Activated T-cell treated with anti-CD3 and anti-CD28 coated beads for 4 hours (primary cell): ENCODE results near the gene MACROD2.
"Not testable (repeated sequence)": the region's sequence is repeated elsewhere in the genome, so short reads cannot be mapped to it uniquely, and the experiment has no call there.

Source experiments
- DNase-seq: peaks from one replicate; pipeline ENCODE4 v3.0.0-alpha.2; 2020

Gene MACROD2

DNA sequence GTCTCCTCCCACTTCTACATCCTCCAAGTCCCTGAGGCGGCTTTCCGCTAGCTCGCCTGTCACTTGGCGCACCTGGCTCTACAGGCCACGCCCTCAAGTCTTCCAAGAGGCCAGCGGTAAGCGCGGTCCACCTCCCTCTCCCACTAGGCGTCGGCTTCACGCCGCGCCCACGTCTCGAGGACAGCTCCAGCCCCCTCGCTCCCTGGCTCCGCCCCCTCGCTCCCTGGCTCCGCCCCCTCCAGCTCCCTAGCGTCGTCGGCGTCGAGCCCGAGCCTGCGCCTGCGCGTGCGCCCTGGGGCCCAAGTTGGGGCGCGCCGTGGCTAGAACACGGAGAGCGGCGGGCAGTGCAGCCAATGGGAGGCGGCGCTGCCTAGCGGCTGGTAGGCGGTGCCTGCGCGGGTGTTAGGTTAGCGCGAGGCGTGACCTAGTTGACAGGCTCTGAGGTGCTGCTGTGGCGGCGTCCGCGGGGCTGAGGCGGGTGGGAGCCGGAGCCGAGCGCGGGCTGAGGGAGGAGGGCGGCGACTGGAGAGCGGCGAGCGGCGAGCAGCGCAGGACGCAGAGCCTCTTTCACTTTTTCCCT is at the start of gene MACROD2:
TSS of gene MACROD2 (plus strand) at position 431 of the 580 bp plus-strand sequence.
- DNase-seq, result peak; percentile 11

DNA sequence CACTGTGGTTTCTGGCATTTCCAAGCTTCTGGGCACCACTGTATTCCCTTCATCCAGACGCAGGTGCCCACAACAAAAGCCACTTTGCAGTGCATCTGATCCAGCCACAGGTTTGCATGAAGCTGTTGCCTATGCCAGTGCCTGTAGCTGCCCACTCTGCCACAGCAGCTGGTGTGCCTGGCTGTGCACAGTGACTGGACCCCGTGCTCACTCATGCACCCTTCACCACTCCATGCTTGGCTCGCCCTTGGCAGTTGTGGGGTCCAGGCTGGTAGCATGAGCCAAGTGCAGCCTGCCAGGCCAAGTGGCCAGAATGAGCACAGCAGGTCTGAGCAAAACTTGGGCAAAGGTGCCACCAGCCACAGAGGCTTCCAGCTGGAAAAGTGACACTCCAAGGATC is 47.6 kb upstream of the MACROD2 start:
- DNase-seq, result no peak

DNA sequence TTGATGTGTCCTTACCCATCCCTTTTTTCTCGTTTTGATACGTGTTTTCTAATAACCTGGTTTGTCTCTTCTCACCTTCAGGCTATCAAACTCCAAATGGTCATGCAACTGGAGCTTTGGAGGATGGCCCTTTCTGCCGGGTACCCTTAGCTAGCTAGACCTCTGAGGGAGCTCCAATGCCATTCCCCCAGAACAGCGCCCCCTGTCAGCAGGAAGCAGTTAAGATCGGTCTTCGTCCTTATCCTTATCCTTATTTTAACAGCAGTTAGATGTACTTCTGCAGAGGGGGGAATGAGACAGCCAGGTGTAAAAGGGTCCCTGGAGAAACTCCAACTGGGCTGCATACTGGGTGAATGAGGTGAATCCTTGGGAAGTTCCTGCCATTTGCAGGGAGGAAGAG is 42.1 kb upstream of the MACROD2 start:
- no peak for DNase-seq

DNA sequence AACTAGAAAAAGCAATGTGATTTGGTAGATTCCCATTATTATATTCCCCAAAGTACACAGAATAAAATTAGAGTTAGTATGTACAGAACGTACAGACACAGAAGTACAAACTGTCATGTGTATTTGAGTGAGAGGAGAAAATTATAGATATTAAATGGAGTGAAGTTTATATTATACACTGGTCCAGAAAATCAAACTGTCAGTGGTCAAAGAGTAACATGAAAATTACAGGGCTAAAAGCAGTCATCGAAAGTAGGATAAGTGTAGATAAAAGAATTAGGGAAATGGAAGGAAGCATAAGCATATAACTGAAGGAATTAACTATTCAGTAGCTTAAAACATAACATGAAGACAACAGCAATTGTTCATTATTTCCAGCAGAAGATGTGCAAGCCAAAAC is 35.2 kb upstream of the MACROD2 start:
- DNase-seq, result no peak

DNA sequence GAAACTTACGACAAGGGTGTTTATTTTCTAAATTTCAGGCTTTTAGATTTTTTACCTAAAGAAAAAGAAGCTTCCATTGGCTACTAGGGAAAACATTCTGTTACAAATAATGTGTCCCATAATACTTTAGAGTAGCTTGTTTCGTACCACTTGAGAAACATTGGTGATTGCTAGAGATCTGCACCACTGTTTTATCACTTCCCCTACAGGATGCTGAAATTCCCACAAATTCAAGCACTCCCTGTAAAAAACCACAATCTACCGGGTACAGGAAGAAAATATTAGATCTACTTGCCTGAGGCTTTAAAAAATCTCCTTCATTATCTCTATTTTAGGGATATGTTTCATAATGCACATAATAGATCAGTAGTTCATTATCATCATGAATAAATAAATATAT is 34.8 kb upstream of the MACROD2 start:
- DNase-seq, result no peak

DNA sequence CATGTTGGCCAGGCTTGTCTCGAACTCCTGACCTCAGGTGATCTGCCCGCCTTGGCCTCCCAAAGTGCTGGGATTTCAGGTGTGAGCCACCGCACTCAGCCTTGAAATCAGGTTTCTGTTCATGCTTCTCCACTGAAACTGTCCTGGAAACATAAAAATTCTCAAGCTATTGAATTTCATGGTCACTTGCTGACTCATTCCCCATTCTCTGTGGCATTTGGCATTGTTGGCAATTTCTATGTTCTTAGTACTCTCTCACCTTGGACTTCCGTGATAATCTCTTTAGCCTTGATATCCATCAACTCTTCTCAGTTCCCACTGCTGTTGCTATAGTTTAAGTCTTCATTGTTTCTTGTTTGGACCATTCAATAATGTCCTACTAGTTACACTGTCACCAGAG is 11.1 kb upstream of the MACROD2 start:
- DNase-seq, result no peak

DNA sequence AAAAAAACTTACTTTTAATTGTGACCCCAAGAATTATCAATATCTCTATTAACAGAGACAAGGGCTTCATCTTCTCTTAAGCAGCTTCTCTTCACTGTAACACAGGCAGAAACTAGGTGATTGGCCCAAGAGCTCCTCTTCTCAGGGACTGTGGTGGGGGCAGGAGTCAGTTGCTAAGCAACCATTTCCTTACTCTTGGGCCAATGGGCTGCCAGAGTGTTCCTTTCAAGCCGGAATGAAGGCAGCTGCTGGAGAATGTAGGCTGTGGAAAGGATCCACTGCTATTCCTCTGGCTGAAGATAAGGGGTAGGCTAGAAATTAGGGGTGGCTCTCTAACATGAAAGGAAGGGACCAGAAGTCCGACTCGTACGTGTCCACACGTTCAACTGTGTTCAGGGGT is 4.9 kb upstream of the MACROD2 start, which contains the start of gene SEL1L2:
TSS of gene SEL1L2 (minus strand) at position 150 of the 400 bp plus-strand sequence. CDS start at position 70, 80 bp downstream.
- DNase-seq, result no peak

DNA sequence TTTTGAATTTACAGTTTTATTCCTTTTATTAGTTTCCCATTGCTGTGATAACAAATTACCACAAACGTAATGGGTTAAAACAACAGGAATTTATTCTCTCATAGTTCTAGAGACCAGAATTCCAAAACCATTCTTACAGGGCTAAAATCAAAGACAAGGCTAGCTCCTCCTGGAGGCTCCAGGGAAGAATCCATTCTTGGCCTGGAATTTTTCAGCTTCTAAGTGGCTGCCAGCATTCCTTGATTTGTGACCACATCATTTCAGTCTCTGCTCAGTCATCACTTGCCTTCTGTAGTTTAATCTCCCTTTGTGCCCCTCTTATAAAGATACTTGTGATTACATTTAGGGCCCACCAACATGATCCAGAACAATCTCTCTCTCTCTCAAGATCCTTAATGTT is 4.0 kb upstream of the MACROD2 start:
- no peak for DNase-seq

DNA sequence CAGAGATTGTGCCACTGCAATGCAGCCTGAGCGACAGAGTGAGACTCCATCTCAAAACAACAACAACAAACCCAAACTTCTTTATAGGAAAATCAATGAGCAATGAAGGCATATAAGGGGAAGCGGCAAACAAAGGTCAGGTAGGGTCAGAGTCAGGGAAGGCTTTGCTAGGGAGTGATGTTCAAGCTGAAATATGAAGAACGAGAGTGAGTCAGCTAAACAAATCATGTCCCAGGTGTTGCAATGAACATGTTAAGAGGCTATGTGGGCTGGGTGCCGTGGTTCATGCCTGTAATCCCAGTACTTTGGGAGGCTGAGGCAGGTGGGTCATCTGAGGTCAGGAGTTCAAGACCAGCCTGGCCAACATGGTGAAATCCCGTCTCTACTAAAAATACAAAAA is 3.4 kb upstream of the MACROD2 start:
- not testable (repeated sequence) for DNase-seq

DNA sequence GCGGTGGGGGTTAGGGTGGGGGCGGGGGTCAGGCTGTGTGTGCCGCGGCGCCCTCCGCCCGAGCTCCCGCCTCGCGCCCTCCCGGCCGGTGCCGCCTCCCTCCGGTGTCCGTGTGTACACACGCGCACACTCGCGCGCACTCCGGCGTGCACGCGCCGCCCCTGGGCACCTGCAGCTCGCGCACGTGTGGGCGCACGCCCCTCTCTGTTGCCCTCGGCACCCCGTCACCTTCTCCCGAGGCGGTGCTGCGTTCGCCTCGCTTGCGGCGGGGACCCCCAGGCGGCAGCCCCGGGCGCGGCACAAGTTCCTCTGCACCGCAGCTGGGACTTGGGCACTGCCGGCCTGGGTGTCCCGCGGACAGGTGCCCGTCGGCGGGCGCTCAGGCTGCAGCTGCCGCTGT is 525 bp downstream of the MACROD2 start:
- no peak for DNase-seq

DNA sequence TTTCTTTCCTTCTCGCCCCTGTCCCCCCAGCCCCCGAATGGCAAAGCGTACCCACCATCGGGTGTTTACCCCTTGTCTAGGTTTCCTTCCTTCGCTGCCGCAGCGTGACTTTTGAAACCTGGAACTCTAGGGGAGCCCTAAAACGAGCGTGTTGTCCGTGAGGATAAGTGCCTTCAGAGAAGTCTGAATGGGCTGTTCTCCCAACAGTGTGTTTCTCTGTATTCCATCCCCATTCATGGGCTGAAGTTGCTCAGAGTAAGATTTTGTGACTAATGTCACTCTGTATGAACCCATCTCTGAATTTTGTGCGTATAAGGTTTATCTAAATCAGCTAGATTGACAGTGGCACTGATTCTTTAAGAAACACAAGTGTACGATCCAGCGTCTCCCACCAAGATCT is 949 bp downstream of the MACROD2 start:
- no peak for DNase-seq

DNA sequence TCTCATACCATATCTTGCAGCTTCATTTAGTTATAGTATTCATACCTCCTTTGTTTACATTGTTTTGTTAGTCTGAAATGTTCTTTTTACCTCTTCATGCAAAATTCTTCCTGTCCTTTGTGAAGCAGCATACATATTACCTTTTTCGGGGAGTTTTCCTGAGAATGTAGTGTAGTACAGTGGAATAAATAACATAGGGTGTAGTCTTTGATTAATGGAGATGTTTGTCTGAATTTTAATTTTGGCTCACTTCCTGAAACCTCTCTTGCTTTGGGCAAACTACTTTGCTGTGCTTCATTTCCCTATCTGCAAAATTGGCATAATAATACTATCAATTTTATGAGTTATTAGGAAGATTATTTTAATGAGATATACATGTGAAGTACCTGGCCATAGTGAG is 5.6 kb downstream of the MACROD2 start:
- no peak for DNase-seq

DNA sequence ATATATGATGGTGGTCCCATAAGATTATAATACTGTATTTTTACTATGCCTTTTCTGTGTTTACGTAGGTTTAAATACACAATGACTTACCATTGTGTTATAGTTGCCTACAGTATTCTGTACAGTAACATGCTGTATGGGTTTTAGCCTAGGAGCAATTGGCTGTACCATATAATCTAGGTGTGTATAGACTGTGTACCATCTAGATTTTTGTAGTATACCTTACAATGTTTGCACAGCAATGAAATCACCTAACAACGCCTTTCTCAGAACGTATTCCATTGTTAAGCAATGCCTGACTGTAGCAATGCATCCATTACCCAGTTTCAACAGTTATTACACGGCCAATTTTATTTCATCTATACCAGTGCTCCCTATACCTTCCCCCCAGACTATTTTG is 10.7 kb downstream of the MACROD2 start:
- no peak for DNase-seq

DNA sequence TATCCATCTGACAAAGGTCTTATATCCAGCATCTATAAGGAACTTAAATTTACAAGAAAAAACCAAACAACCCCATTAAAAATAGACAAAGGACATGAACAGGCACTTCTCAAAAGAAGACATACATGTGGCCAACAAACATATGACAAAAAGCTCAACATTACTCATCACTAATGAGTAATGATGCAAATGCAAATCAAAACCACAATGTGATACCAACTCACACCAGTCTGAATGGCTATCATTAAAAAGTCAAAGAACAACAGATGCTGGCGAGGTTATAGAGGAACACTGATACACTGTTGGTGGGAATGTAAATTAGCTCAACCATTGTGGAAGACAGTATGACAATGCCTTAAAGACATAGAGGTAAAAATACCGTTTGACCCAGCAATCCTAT is 13.9 kb downstream of the MACROD2 start:
- DNase-seq, result no peak

DNA sequence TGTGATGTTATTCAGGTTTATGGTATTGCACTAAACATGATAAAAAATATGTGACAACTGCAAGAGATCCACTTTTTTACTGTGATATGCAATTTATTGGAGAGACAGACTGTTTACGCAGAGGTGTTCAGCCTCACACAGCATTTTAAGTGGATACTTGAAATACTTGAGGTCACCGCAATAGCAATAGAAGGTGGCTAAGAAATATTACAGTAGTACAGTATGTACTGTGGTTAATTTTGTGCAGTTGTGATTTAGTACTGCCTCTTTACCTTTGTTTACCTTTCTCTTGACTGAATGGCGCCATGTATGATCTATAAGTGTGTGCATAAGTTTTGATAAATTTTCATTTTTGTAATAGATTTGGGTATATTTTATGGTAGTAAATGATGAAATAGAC is 17.4 kb downstream of the MACROD2 start:
- DNase-seq, result no peak

DNA sequence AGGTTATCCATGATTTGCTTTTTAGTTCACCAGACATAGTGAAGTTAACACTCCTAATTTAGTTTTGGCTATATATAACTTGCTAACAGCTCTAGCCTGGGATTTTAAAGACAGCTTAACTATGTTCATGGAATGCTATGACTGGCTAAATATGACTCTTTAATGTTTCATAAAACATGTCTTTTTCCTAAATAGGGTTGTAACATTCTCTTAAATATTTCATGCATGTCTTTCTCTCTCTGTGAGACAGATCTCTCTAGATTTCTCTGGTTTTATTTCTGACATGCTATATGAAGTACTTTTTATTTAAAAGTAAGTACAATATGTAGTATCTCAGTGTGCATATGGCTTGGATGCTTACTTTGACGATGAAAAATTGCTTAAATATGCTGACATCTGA is 35.7 kb downstream of the MACROD2 start:
- DNase-seq, result no peak

DNA sequence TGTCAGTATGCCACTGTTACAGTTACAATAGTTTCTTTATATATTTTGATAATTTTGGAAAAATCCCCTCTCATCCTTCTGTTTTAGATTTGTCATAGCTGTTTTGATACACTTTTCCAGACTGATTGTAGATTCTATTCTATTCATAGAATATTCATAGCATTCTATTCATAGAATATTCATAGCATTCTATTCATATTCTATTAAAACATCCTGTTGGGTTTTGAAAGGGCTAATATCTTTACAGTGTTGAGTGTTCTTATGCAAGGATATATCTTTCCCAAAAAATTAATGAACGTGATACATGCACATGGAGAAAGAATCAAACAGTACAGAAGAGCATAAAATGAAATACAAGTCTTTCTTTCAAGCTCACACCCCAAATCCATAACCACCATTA is 38.0 kb downstream of the MACROD2 start:
- DNase-seq, result no peak

DNA sequence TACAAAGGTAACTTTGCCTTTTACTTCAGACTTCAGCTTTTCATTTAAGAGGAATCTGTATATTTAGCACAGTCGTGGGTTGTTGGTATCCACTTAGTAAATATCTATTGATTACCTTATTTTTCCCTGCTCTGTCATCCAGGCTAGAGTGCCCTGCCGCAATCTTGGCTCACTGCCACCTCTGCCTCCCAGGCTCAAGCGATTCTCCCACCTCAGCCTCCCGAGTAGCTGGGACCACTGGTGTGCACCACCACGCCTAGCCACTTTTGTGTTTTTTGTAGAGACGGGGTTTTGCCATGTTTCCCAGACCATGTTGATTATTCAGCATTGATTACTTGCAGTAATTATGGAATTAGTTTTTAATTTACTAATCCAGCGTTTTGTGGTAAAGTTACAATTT is 41.3 kb downstream of the MACROD2 start:
- DNase-seq, result no peak

DNA sequence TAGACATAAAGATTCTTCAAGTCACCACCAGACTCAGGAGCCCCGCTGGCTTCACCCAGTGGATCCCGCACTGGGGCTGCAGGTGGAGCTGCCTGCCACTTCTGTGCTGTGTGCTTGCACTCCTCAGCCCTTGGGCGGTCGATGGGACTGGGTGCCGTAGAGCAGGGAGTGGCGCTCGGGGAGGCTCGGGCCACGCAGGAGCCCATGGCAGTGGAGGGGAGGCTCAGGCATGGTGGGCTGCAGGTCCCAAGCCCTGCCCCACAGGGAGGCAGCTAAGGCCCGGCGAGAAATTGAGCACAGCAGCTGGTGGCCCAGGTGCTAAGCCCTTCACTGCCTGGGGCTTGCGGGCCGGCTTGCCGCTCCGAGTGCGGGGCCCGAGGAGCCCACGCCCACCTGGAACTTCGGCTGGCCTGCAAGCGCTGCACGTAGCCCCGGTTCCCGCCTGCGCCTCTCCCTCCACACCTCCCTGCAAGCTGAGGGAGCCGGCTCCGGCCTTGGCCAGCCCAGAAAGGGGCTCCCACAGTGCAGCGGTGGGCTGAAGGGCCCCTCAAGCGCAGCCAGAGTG is 49.5 kb downstream of the MACROD2 start:
- DNase-seq, result not testable (repeated sequence)

DNA sequence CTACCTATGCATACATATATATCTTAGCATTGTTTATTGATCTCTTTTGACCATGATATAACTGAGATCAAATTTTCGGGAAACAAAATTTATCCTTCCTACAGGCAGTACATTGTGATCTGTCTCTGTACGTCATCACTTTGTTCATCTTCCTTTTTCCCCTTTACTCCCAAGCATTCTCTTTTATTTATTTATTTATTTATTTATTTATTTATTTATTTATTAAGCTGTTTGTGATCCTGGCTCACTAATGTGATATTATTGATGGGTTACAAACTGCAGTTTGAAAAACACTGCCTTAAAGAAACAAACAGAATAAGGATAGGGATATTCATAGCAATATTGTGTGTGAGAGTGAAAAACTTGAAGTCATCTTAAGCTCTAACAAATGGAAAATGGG is 51.2 kb downstream of the MACROD2 start:
- DNase-seq, result no peak

DNA sequence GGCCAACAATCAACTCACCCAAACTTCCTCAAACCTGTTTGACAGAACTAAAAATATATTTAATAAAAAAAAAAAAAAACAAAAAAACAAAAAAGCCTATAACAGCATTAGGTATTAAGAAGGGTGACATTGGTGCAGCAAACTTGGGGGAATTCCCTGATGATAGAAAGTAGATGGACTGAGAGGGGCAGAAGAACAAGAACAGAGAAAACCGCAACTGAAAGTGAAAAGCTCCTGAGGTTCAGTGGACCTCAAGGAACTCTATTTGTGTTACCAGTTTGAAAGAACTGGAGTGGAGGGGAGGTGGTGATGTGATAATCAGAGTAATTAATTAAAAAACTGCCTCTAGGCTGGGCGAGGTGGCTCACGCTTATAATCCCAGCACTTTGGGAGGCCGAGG is 53.8 kb downstream of the MACROD2 start:
- no peak for DNase-seq

DNA sequence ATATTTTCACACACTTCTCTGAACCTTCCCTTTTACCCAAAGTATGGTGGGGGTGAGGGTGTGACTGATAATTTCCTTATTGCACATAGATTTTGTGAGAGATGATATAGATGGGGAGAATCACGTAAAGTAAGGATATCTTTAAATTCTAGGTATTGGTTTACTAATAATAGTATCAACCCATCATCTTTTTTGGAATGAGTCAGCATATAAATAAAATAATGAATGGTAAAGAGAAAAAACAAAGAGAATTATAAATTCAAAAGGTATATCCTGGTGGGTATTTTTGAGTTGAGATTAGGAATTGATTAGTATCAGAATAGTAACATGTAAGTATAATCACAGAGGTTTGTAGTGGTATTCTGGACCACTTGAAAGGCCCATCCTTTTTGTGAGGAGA is 56.1 kb downstream of the MACROD2 start:
- DNase-seq, result no peak

DNA sequence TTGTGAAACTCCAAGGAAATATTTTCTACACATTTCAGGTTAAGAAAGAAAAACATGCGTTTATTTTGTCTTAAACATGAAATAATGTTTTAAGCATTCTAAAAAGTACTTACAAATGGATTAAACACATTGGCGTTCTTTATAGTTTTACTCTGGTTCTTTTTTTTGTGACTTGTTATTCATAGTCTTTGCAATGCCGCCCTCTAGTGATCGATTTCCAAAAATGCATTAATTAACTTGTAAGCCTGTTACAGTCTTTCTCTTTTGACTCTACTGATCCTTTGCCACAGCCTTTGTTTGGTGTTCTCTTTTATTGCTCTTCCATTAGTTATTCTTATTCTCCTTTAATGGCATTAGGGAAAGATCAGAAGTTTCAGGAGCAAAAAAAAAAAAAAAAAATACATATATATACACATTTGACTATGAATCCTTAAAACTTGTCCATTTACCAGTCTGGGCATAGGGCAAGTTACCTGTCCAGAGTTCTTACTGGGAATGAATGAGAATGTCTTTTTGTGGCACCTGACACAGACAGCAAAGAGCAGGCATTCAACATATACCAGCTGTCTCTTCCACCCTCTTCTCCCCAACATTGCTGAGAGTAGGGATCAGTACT is 59.9 kb downstream of the MACROD2 start:
- DNase-seq, result no peak

DNA sequence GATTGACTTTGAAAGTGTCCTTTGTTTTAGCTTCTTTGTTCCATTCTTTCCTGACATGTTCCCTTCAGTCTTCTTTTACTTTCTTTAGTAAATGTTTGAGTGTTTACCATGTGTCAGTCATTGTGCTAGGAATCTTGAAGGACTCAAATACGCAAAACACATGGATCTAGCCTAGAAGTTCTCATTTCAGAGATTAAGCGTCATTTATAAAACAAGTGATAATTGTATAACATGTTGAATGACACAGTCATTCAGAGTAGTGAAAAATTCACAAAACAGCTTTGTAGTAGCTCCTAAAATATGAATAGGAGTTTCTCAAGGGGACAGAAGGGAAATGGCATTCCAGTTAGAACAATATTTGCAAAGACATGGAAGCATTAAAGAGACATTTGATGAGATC is 66.9 kb downstream of the MACROD2 start:
- no peak for DNase-seq

DNA sequence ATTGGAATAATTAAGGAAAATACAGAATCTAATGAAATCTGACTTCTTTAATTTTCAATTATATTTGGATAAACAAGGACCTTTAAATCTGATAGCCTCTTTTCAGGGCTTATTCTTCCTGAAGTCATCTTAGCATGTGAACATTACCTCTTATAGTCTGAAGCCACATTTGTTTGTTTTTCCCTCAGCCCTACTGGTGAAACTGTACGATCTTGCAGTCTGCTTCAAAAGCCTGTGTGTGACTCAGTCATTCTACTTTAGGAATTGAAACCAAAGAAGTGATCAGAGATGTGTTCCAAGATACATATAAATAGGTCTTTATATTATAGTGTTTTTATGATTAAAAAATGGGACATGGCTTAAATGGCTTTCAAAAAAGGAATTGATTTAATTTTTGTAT is 67.5 kb downstream of the MACROD2 start:
- no peak for DNase-seq
